ENCODE measurements around the gene TERT. TPM values are rescaled to one million over a fixed set of nuclear protein-coding genes. Genes with fewer than 3 reads are reported as not detected.
"Not testable (repeated sequence)": the region's sequence is repeated elsewhere in the genome, so short reads cannot be mapped to it uniquely, and the experiment has no call there.

The TERT gene
- total RNA-seq, 1 experiment from 2014 or later: 6.1 TPM

- H3K27ac Mint-ChIP-seq (ENCODE audit: unreplicated experiment); H3K36me3 ChIP-seq (ENCODE audit: control insufficient read depth, insufficient read depth, low read length); H3K4me3 ChIP-seq (ENCODE audit: low read depth, low read length); H3K4me1 Mint-ChIP-seq (ENCODE audit: low read depth, unreplicated experiment); H3K4me1 ChIP-seq; H3K9me3 ChIP-seq; H3K27me3 ChIP-seq (replicated peaks; ENCODE audit: control insufficient read depth, insufficient read depth, low read length); H3K9me3 Mint-ChIP-seq (ENCODE audit: unreplicated experiment); CTCF ChIA-PET; BruUV-seq (replicated peaks); DNase-seq; H3K36me3 Mint-ChIP-seq (ENCODE audit: insufficient read depth, unreplicated experiment); H3K27me3 Mint-ChIP-seq (ENCODE audit: insufficient read depth, unreplicated experiment); intact Hi-C loops (cut with micrococcal nuclease; ENCODE audit: unreplicated experiment); H3K4me3 Mint-ChIP-seq (ENCODE audit: unreplicated experiment); POLR2A ChIA-PET: not testable (repeated sequence)
Measured at GRCh38 chr5:1282993-1283728, 11.7 kb downstream of the TERT start.

DNA sequence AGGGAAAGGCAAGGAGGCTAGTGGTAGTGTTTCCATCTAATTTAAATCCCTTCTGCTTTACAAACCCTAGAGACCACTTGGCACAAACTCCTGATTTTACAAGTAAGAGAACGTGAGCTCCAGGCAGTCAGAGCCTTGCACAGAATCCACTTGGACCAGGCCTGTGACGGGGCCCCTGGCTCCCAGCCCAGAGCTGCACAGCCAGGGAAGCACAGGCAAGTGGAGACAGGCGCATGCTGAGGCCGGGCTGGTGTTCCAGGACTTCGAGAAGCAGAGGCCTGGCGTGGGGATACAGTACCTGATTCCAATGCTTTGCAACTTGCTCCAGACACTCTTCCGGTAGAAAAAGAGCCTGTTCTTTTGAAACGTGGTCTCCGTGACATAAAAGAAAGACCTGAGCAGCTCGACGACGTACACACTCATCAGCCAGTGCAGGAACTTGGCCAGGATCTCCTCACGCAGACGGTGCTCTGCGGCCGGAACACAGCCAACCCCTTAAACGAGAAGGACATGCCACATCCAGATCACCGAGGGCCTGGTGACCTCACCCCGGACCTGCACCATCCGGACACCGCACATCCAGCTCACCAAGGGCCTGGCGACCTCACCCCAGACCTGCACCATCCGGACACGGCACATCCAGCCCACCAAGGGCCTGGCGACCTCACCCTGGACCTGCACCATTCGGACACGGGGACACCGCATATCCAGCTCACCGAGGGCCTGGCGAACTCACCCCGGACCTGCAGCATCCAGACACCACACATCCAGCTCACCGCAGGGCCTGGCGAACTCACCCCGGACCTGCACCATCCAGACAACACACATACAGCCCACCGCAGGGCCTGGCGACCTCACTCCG lies 12.5 kb downstream of the TERT start:
- POLR2A ChIA-PET: no interaction called here
- TF ChIP-seq, protein P1, sequence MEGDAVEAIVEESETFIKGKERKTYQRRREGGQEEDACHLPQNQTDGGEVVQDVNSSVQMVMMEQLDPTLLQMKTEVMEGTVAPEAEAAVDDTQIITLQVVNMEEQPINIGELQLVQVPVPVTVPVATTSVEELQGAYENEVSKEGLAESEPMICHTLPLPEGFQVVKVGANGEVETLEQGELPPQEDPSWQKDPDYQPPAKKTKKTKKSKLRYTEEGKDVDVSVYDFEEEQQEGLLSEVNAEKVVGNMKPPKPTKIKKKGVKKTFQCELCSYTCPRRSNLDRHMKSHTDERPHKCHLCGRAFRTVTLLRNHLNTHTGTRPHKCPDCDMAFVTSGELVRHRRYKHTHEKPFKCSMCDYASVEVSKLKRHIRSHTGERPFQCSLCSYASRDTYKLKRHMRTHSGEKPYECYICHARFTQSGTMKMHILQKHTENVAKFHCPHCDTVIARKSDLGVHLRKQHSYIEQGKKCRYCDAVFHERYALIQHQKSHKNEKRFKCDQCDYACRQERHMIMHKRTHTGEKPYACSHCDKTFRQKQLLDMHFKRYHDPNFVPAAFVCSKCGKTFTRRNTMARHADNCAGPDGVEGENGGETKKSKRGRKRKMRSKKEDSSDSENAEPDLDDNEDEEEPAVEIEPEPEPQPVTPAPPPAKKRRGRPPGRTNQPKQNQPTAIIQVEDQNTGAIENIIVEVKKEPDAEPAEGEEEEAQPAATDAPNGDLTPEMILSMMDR (IDR thresholded peaks at IDR 0.05; ENCODE audit: insufficient read depth in 1 of 2, low read depth in 1 of 2, low read length in 1 of 2, severe bottlenecking in 1 of 2, unreplicated experiment in 1 of 2): no peak
- no peak for DNase-seq
- Mint-ChIP-seq H3K4me3 (ENCODE audit: unreplicated experiment) (no peak overlapping the region), H3K27me3 (ENCODE audit: insufficient read depth, unreplicated experiment) (no peaks in the 10 kb centered on the region), H3K27ac (ENCODE audit: unreplicated experiment) (no peak overlapping the region), H3K4me1 (ENCODE audit: low read depth, unreplicated experiment) (no peaks in the 10 kb centered on the region), H3K36me3 (ENCODE audit: insufficient read depth, unreplicated experiment) (peaks cover 8% of the 10 kb centered on the region), H3K9me3 (ENCODE audit: unreplicated experiment) (no peaks in the 10 kb centered on the region)
- intact Hi-C loops (cut with micrococcal nuclease; ENCODE audit: unreplicated experiment): no loop called here
- Histone ChIP-seq H3K36me3 (ENCODE audit: control insufficient read depth, insufficient read depth, low read length) (no peaks in the 10 kb centered on the region), H3K27me3 (replicated peaks; ENCODE audit: control insufficient read depth, insufficient read depth, low read length) (no peaks in the 10 kb centered on the region), H3K9me3 (no peaks in the 10 kb centered on the region), H3K4me3 (ENCODE audit: low read depth, low read length) (no peak overlapping the region), H3K4me1 (no peaks in the 10 kb centered on the region)
- CTCF ChIA-PET: no interaction called here
- no TSS peak for BruUV-seq (replicated peaks)

- intact Hi-C loops (cut with micrococcal nuclease; ENCODE audit: unreplicated experiment): no loop called here
- POLR2A ChIA-PET: no interaction called here
- H3K4me1 ChIP-seq: no peaks in the 10 kb centered on the region
- DNase-seq: no peak
- no peaks in the 10 kb centered on the region for H3K27me3 Mint-ChIP-seq (ENCODE audit: insufficient read depth, unreplicated experiment)
- no peaks in the 10 kb centered on the region for H3K9me3 ChIP-seq
- CTCF ChIA-PET: no interaction called here
- TF ChIP-seq, protein P1 (IDR thresholded peaks at IDR 0.05; ENCODE audit: insufficient read depth in 1 of 2, low read depth in 1 of 2, low read length in 1 of 2, severe bottlenecking in 1 of 2, unreplicated experiment in 1 of 2): no peak
- no TSS peak for BruUV-seq (replicated peaks)
- H3K9me3 Mint-ChIP-seq (ENCODE audit: unreplicated experiment): no peaks in the 10 kb centered on the region
- peaks cover 8% of the 10 kb centered on the region for H3K36me3 Mint-ChIP-seq (ENCODE audit: insufficient read depth, unreplicated experiment)
- H3K4me3 ChIP-seq (ENCODE audit: low read depth, low read length): no peak overlapping the region
- H3K4me3 Mint-ChIP-seq (ENCODE audit: unreplicated experiment): no peak overlapping the region
- no peak overlapping the region for H3K27ac Mint-ChIP-seq (ENCODE audit: unreplicated experiment)
- no peaks in the 10 kb centered on the region for H3K27me3 ChIP-seq (replicated peaks; ENCODE audit: control insufficient read depth, insufficient read depth, low read length)
- H3K4me1 Mint-ChIP-seq (ENCODE audit: low read depth, unreplicated experiment): no peaks in the 10 kb centered on the region
- H3K36me3 ChIP-seq (ENCODE audit: control insufficient read depth, insufficient read depth, low read length): no peaks in the 10 kb centered on the region
Measured at GRCh38 chr5:1281038-1281882, 13.6 kb downstream of the TERT start.

Data from Caco-2 (cell line).